A673 (cell line): ENCODE results near the gene FRY. TPM values are rescaled to one million over a fixed set of nuclear protein-coding genes. Genes with fewer than 3 reads are reported as not detected.

ENCODE experiments used
- BruUV-seq: library from RNA; stranded (reverse); fragments of 400-500 nt; replicated peaks from 2 replicates; lab custom pipeline; 2021; lab: Mats Ljungman, UMichigan
- CTCF ChIA-PET: fragments of 300-600 bp; sonication (Branson Sonifier 250); formaldehyde crosslinking; loops from one replicate; lab custom pipeline; 2022; ENCODE audit warnings: antibody characterized with exemption; lab: Charles Lee
- POLR2A ChIA-PET: fragments of 300-600 bp; sonication (Branson Sonifier 250); formaldehyde crosslinking; loops from one replicate; lab custom pipeline; 2022; ENCODE audit warnings: antibody characterized with exemption; ENCODE audit not compliant: low non-redundant PET; lab: Charles Lee
- DNase-seq: peaks from one replicate; pipeline ENCODE4 v3.0.0-alpha.2; 2015; ENCODE audit warnings: low spot score
- H3K27ac ChIP-seq: fragments of 200-600 bp; sonication (generic); 2 replicates; pipeline ENCODE4 v1.5.1; 2016; ENCODE audit warnings: mixed run types, low read depth, mild to moderate bottlenecking, mixed read lengths, antibody characterized with exemption, low read length; ENCODE audit not compliant: poor library complexity, severe bottlenecking
- H3K27me3 ChIP-seq: fragments of 200-600 bp; sonication (generic); replicated peaks from 2 replicates; pipeline ENCODE4 v1.6.1; 2017; ENCODE audit warnings: mixed run types, low read depth, mild to moderate bottlenecking, mixed read lengths, antibody characterized with exemption, low read length; ENCODE audit not compliant: insufficient read depth, poor library complexity
- H3K36me3 ChIP-seq: fragments of 200-600 bp; sonication (generic); 2 replicates; pipeline ENCODE4 v1.6.1; 2016; ENCODE audit warnings: mixed run types, mild to moderate bottlenecking, mixed read lengths, antibody characterized with exemption, low read length; ENCODE audit not compliant: insufficient read depth, poor library complexity, severe bottlenecking
- H3K4me1 ChIP-seq: fragments of 200-600 bp; sonication (generic); 2 replicates; pipeline ENCODE4 v1.6.1; 2017; ENCODE audit warnings: mixed run types, mild to moderate bottlenecking, mixed read lengths, antibody characterized with exemption, low read length; ENCODE audit not compliant: insufficient read depth, poor library complexity, severe bottlenecking
- H3K4me3 ChIP-seq: fragments of 200-600 bp; sonication (generic); 2 replicates; pipeline ENCODE4 v1.5.1; 2016; ENCODE audit warnings: low read depth, mixed run types, mild to moderate bottlenecking, mixed read lengths, low read length; ENCODE audit not compliant: poor library complexity, severe bottlenecking
- H3K9me3 ChIP-seq: fragments of 200-600 bp; sonication (generic); 2 replicates; pipeline ENCODE4 v1.6.1; 2016; ENCODE audit warnings: mixed run types, low read depth, mild to moderate bottlenecking, mixed read lengths, antibody characterized with exemption, low read length; ENCODE audit not compliant: poor library complexity, severe bottlenecking
- CTCF ChIP-seq: fragments of 300-800, 200-600 bp; sonication (generic); conservative IDR thresholded peaks from 2 replicates; pipeline ENCODE4 v1.5.1; 2017; ENCODE audit warnings: low read depth, mild to moderate bottlenecking, antibody characterized with exemption, low read length, moderate library complexity, mixed read lengths
- EZH2 ChIP-seq: fragments of 200-600 bp; sonication (generic); IDR thresholded peaks from 2 replicates; pipeline ENCODE4 v1.6.1; 2017; ENCODE audit warnings: borderline replicate concordance, low read depth, mild to moderate bottlenecking, mixed read lengths, antibody characterized with exemption, low read length; ENCODE audit not compliant: poor library complexity, severe bottlenecking
- intact Hi-C: fragments of 100-400 bp; cut with micrococcal nuclease; formaldehyde crosslinking; loops from one replicate; pipeline ENCODE4 v1.10.0; 2022; ENCODE audit not compliant: unreplicated experiment
- total RNA-seq: library from RNA; stranded (reverse); gene quantifications from 2 replicates; pipeline ENCODE4 v1.2.3, GENCODE V29; 2021

The FRY gene
- total RNA-seq, 1 experiment from 2014 or later, result 0.58 TPM

GRCh38 chr13:32175307-32175706, 143.7 kb downstream of the FRY start:
- H3K27me3 ChIP-seq, result no peaks in the 10 kb centered on the region
- ChIA-PET CTCF (no interaction called here), POLR2A (no interaction called here)
- intact Hi-C loops, result no loop called here
- TF ChIP-seq EZH2, result no peak
- TF ChIP-seq CTCF, result no peak
- BruUV-seq, result no TSS peak
- H3K4me3 ChIP-seq, result no peak overlapping the region
- H3K4me1 ChIP-seq, result no peaks in the 10 kb centered on the region
- H3K27ac ChIP-seq, result no peak overlapping the region
- no peak for DNase-seq
- no peaks in the 10 kb centered on the region for H3K9me3 ChIP-seq
- no peaks in the 10 kb centered on the region for H3K36me3 ChIP-seq

- no TSS peak for BruUV-seq
- CTCF ChIA-PET, result no interaction called here
- TF ChIP-seq CTCF, result no peak
- no peak for TF ChIP-seq EZH2
- intact Hi-C loops, result no loop called here
- POLR2A ChIA-PET, result no interaction called here
- no peaks in the 10 kb centered on the region for H3K36me3 ChIP-seq
- no peaks in the 10 kb centered on the region for H3K27me3 ChIP-seq
- H3K4me3 ChIP-seq, result no peak overlapping the region
- no peaks in the 10 kb centered on the region for H3K9me3 ChIP-seq
- H3K27ac ChIP-seq, result no peak overlapping the region
- H3K4me1 ChIP-seq, result no peaks in the 10 kb centered on the region
- no peak for DNase-seq
These were observed 144.4 kb downstream of the FRY start for GRCh38 chr13:32175943-32176342.

GRCh38 chr13:32176696-32177095, 145.1 kb downstream of the FRY start:
- no peak for TF ChIP-seq CTCF
- TF ChIP-seq EZH2, result no peak
- Histone ChIP-seq H3K36me3 (no peaks in the 10 kb centered on the region), H3K4me3 (no peak overlapping the region), H3K9me3 (no peaks in the 10 kb centered on the region), H3K27me3 (no peaks in the 10 kb centered on the region), H3K27ac (no peak overlapping the region), H3K4me1 (no peaks in the 10 kb centered on the region)
- intact Hi-C loops, result no loop called here
- POLR2A ChIA-PET, result no interaction called here
- no peak for DNase-seq
- CTCF ChIA-PET, result no interaction called here
- BruUV-seq, result no TSS peak
